Mesothelial cell of epicardium (in vitro differentiated cells): ENCODE results near the gene GRIN3B. TPM values are rescaled to one million over a fixed set of nuclear protein-coding genes. Genes with fewer than 3 reads are reported as not detected.

ENCODE experiments used
- DNase-seq, 2 experiments: peaks; one replicate each; pipeline ENCODE4 v3.0.0; 2021; ENCODE audit warnings: low spot score in 2 of 2; ENCODE audit not compliant: unreplicated experiment in 2 of 2
- H3K27ac Mint-ChIP-seq: 2 replicates; pipeline ENCODE4 v1.8.0; 2021; ENCODE audit warnings: mixed read lengths
- H3K27me3 Mint-ChIP-seq: 2 replicates; pipeline ENCODE4 v1.8.0; 2021; ENCODE audit warnings: low read depth, mixed read lengths
- H3K36me3 Mint-ChIP-seq: 2 replicates; pipeline ENCODE4 v1.8.0; 2021; ENCODE audit warnings: mixed read lengths
- H3K4me1 Mint-ChIP-seq: 2 replicates; pipeline ENCODE4 v1.8.0; 2021; ENCODE audit warnings: mixed read lengths
- H3K4me3 Mint-ChIP-seq: 2 replicates; pipeline ENCODE4 v1.8.0; 2021; ENCODE audit warnings: mild to moderate bottlenecking, moderate library complexity, mixed read lengths
- H3K9me3 Mint-ChIP-seq: 2 replicates; pipeline ENCODE4 v1.8.0; 2021; ENCODE audit warnings: mixed read lengths
- total RNA-seq: library from RNA; stranded (reverse); gene quantifications from 3 replicates; pipeline ENCODE4 v1.2.1, GENCODE V29; 2021
- TF ChIP-seq, protein P1 (sequence below): fragments of 200-600 bp; sonication (generic); IDR thresholded peaks from one replicate; pipeline ENCODE4 v1.5.0; 2021; ENCODE audit warnings: antibody characterized with exemption; ENCODE audit not compliant: unreplicated experiment

GRIN3B gene
- total RNA-seq, 1 donor from 2014 or later, result 0.34 TPM

DNA sequence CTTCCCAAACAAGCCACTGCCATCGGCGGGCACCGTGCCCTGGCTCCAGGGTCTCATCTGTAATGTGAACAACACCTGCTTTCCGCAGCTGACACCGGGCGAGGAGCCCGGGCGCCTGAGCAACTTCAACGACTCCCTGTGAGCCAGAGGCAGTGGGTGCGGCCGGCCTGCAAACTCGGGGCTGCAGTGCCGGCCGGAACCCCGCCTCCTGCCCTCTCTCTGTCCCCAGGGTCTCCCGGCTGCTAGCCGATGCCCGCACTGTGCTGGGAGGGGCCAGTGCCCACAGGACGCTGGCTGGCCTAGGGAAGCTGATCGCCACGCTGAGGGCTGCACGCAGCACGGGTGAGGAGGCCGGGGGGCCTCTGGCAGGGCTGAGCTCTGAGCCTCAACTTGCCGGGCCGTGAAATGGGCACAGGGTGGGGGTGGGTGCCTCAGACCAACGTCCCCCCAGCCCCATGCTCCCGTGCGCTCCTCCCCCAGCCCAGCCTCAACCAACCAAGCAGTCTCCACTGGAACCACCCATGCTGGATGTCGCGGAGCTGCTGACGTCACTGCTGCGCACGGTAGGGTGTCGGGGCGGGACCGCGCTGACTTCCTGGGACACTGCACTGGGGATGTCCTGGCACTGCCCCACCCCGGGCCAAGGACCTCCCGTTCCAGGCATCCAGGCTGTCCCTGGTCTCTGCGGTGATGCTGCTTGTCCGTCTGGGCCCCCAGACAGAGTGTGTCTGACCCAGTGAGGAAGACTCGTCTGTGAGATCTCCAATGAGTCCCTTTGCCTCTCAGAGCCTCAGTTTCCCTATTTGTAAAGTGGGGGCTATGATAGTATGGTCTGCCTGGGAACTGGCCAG, 41.8 kb downstream of the GRIN3B start:
- TF ChIP-seq, protein P1, sequence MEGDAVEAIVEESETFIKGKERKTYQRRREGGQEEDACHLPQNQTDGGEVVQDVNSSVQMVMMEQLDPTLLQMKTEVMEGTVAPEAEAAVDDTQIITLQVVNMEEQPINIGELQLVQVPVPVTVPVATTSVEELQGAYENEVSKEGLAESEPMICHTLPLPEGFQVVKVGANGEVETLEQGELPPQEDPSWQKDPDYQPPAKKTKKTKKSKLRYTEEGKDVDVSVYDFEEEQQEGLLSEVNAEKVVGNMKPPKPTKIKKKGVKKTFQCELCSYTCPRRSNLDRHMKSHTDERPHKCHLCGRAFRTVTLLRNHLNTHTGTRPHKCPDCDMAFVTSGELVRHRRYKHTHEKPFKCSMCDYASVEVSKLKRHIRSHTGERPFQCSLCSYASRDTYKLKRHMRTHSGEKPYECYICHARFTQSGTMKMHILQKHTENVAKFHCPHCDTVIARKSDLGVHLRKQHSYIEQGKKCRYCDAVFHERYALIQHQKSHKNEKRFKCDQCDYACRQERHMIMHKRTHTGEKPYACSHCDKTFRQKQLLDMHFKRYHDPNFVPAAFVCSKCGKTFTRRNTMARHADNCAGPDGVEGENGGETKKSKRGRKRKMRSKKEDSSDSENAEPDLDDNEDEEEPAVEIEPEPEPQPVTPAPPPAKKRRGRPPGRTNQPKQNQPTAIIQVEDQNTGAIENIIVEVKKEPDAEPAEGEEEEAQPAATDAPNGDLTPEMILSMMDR, result no peak
- Mint-ChIP-seq H3K27me3 (no peaks in the 10 kb centered on the region), H3K27ac (no peak overlapping the region), H3K36me3 (peaks cover 8% of the 10 kb centered on the region), H3K9me3 (no peaks in the 10 kb centered on the region), H3K4me1 (peaks cover 20% of the 10 kb centered on the region), H3K4me3 (peak overlapping the region; percentile 30)
- DNase-seq, result no peak

DNA sequence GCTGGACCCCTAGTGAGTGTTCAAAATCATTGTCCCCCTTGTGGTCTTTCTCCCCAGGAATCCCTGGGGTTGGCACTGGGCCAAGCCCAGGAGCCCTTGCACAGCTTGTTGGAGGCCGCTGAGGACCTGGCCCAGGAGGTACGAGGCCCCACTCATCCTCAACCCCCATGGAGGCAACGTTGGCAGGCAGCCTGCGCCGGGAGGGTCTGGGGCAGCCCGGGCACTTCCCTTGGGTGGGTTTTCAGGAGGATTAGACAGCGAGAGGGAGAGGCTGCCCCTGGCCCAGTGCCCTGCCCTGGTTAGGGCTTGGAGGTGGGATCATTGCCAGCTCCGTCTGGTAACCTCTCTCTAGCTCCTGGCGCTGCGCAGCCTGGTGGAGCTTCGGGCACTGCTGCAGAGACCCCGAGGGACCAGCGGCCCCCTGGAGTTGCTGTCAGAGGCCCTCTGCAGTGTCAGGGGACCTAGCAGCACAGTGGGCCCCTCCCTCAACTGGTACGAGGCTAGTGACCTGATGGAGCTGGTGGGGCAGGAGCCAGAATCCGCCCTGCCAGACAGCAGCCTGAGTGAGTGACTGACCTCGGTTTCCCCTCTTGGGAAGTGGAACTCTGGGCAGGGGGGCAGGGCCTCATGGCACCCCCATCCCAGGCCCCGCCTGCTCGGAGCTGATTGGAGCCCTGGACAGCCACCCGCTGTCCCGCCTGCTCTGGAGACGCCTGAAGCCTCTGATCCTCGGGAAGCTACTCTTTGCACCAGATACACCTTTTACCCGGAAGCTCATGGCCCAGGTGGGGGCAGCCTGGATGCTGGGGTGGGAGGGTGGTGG, 42.7 kb downstream of the GRIN3B start:
- peaks cover 20% of the 10 kb centered on the region for H3K4me1 Mint-ChIP-seq
- peaks cover 3% of the 10 kb centered on the region for H3K36me3 Mint-ChIP-seq
- no peaks in the 10 kb centered on the region for H3K27me3 Mint-ChIP-seq
- no peak overlapping the region for H3K27ac Mint-ChIP-seq
- no peak for DNase-seq
- H3K4me3 Mint-ChIP-seq, result peak overlapping the region; percentile 30
- TF ChIP-seq, protein P1, result no peak
- no peaks in the 10 kb centered on the region for H3K9me3 Mint-ChIP-seq

DNA sequence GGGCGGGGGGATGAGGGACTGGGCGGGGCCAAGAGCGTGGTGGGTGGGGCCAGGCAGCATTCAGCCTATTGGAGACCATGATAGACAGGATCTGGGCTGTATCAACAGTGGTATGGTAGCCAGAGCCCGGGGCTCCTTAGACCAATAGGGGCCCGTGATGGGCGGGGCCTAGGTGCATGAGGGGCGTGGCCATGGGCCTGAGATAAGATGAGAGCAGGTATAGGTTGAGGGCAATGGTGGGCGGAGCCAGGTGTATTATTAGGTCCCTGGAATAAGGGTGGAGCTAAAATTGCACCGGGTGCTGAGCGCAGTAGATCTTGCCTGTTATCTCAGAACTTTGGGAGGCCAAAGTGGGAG, 45.0 kb downstream of the GRIN3B start:
- H3K9me3 Mint-ChIP-seq, result no peaks in the 10 kb centered on the region
- DNase-seq, result no peak

DNA sequence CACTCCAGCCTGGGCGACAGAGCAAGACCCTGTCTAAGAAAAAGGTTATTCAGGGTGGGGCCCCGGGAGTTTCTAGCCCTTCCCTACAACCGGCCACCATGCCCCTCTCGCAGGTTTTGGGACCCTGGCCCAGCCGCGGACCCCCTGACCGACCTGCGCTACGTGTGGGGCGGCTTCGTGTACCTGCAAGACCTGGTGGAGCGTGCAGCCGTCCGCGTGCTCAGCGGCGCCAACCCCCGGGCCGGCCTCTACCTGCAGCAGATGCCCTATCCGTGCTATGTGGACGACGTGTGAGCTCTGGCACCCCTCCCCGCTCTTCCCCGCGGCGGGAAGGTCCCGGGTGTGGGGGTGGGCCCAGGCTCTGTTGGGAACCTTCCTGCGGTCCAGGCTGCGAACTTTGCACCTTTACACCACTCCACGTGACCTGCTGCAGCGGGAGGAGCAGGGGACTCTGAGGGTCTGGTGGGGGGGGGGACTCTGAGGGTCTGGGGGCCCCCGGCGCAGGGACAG, 46.0 kb downstream of the GRIN3B start:
- H3K27me3 Mint-ChIP-seq, result no peaks in the 10 kb centered on the region
- no peak overlapping the region for H3K27ac Mint-ChIP-seq
- DNase-seq, result no peak
- TF ChIP-seq, protein P1, result no peak
- no peaks in the 10 kb centered on the region for H3K36me3 Mint-ChIP-seq
- H3K4me1 Mint-ChIP-seq, result peaks cover 5% of the 10 kb centered on the region
- no peaks in the 10 kb centered on the region for H3K9me3 Mint-ChIP-seq
- no peak overlapping the region for H3K4me3 Mint-ChIP-seq

More for the DNA sequence above, 45.0 kb downstream of the GRIN3B start:
- Mint-ChIP-seq H3K27me3 (no peaks in the 10 kb centered on the region), H3K4me1 (peaks cover 11% of the 10 kb centered on the region), H3K4me3 (no peak overlapping the region), H3K27ac (no peak overlapping the region), H3K36me3 (no peaks in the 10 kb centered on the region)
- TF ChIP-seq, protein P1, result no peak

DNA sequence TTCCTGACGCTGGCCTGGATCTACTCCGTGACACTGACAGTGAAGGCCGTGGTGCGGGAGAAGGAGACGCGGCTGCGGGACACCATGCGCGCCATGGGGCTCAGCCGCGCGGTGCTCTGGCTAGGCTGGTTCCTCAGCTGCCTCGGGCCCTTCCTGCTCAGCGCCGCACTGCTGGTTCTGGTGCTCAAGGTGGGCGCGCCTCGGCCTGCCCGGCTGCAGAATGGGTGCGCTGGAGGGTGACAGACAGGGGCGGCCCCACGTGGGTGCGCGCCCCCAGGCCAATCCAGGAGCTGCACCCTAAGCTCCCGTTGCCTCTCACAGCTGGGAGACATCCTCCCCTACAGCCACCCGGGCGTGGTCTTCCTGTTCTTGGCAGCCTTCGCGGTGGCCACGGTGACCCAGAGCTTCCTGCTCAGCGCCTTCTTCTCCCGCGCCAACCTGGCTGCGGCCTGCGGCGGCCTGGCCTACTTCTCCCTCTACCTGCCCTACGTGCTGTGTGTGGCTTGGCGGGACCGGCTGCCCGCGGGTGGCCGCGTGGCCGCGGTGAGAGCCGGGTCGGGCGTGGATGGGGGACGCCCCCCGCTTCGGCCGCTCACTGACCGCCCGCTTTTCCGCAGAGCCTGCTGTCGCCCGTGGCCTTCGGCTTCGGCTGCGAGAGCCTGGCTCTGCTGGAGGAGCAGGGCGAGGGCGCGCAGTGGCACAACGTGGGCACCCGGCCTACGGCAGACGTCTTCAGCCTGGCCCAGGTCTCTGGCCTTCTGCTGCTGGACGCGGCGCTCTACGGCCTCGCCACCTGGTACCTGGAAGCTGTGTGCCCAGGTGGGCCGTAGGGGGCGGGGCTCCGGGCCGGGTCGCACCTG, 46.8 kb downstream of the GRIN3B start:
- DNase-seq, result no peak
- Mint-ChIP-seq H3K4me3 (no peak overlapping the region), H3K27ac (no peak overlapping the region), H3K27me3 (no peaks in the 10 kb centered on the region), H3K36me3 (no peaks in the 10 kb centered on the region), H3K9me3 (no peaks in the 10 kb centered on the region), H3K4me1 (peaks cover 4% of the 10 kb centered on the region)
- TF ChIP-seq, protein P1, result no peak
